HepG2 (cell line): Measurements from ENCODE around the gene ZBED5. TPM values are rescaled to one million over a fixed set of nuclear protein-coding genes. Genes with fewer than 3 reads are reported as not detected.

ENCODE experiments used
- ATAC-seq: fragments of 200-7000 bp; cut with Tn5 transposase; 3 replicates; pipeline ENCODE4 v1.9.1; 2020; ENCODE audit warnings: mild to moderate bottlenecking, moderate library complexity
- BruUV-seq: library from RNA; stranded (reverse); fragments of 400-500 nt; replicated peaks from 2 replicates; lab custom pipeline; 2021; lab: Mats Ljungman, UMichigan
- CTCF ChIA-PET: fragments of 300-600 bp; formaldehyde crosslinking; extraction: SDS; loops from one replicate; lab custom pipeline; 2021; ENCODE audit warnings: low total read pairs, inconsistent platforms, low intra/inter-chr PET ratio; lab: Yijun Ruan, JAX
- POLR2A ChIA-PET: fragments of 350-600 bp; sonication (Branson Sonifier 250); formaldehyde crosslinking; loops from one replicate; lab custom pipeline; 2020; ENCODE audit warnings: antibody characterized with exemption, inconsistent platforms; lab: Yijun Ruan, JAX
- DNase-seq: peaks from one replicate; pipeline ENCODE4 v3.0.0-alpha.2; 2015; ENCODE audit warnings: low spot score
- FAIRE-seq: peaks from 3 replicates; lab custom pipeline; 2011; peaks lifted over from hg19 to GRCh38; lab: Jason Lieb, UNC
- H2AFZ ChIP-seq: one replicate; pipeline ENCODE4 v1.6.1; 2011; ENCODE audit warnings: low read length, inconsistent platforms
- H3K27ac ChIP-seq: fragments of 300-600 bp; 3 replicates; pipeline ENCODE4 v1.8.0; 2011; ENCODE audit warnings: mixed run types, mild to moderate bottlenecking, mixed read lengths, low read length, inconsistent platforms; ENCODE audit not compliant: insufficient read depth; ENCODE audit errors: extremely low read length
- H3K27me3 ChIP-seq, 2 experiments: fragments of 200-600 bp in 1 of 2; 2 replicates in 1 of 2; 3 replicates in 1 of 2; pipeline versions ENCODE4 v1.6.0 to v1.8.0; 2011; ENCODE audit warnings: low read length in 2 of 2, mild to moderate bottlenecking in 2 of 2, moderate library complexity in 2 of 2, inconsistent platforms in 1 of 2; ENCODE audit not compliant: insufficient read depth in 2 of 2, control insufficient read depth in 1 of 2
- H3K36me3 ChIP-seq, 2 experiments: fragments of 200-600 bp in 1 of 2; replicated peaks in 1 of 2; 2 replicates in 1 of 2; 3 replicates in 1 of 2; pipeline versions ENCODE4 v1.5.1 to v1.8.0; 2011; ENCODE audit warnings: low read length in 2 of 2, inconsistent platforms in 1 of 2; ENCODE audit not compliant: insufficient read depth in 2 of 2, control insufficient read depth in 1 of 2
- H3K4me1 ChIP-seq: 2 replicates; pipeline ENCODE4 v1.5.1; 2012; ENCODE audit warnings: low read length, inconsistent platforms; ENCODE audit not compliant: insufficient read depth
- H3K4me2 ChIP-seq: 2 replicates; pipeline ENCODE4 v1.6.0; 2011; ENCODE audit warnings: low read depth, low read length, inconsistent platforms
- H3K4me3 ChIP-seq, 3 experiments: fragments of 200-600 bp in 1 of 3; sonication (generic), shearing (Covaris generic) in 1 of 3; replicated peaks in 1 of 3; 2 replicates each; pipeline ENCODE4 v1.5.1; 2011 to 2016; ENCODE audit warnings: low read length in 3 of 3, inconsistent platforms in 2 of 3, low read depth in 2 of 3, mild to moderate bottlenecking in 2 of 3, control low read depth in 1 of 3, mixed read lengths in 1 of 3; ENCODE audit not compliant: insufficient read depth in 1 of 3
- H3K79me2 ChIP-seq: one replicate; pipeline ENCODE4 v1.6.1; 2011; ENCODE audit warnings: low read length, inconsistent platforms; ENCODE audit not compliant: insufficient read depth
- H3K9ac ChIP-seq: 2 replicates; pipeline ENCODE4 v1.6.0; 2011; ENCODE audit warnings: mild to moderate bottlenecking, low read depth, low read length, inconsistent platforms; ENCODE audit not compliant: insufficient read depth
- H3K9me3 ChIP-seq: 2 replicates; pipeline ENCODE4 v1.5.1; 2012; ENCODE audit warnings: mild to moderate bottlenecking, low read length
- H4K20me1 ChIP-seq: 2 replicates; pipeline ENCODE4 v1.6.0; 2011; ENCODE audit warnings: inconsistent platforms, mild to moderate bottlenecking, low read length, moderate library complexity; ENCODE audit not compliant: insufficient read depth
- IRF2 ChIP-seq: IDR thresholded peaks from 2 replicates; pipeline ENCODE4 v1.6.1; 2018; ENCODE audit warnings: missing genetic modification reagents, missing compliant biosample characterization
- PBX3 ChIP-seq: sonication (generic); formaldehyde crosslinking; IDR thresholded peaks from 2 replicates; pipeline ENCODE4 v1.8.1; 2023; ENCODE audit warnings: missing genetic modification reagents, inconsistent platforms, borderline replicate concordance
- RARA ChIP-seq: IDR thresholded peaks from 2 replicates; pipeline ENCODE4 v1.6.1; 2016; ENCODE audit warnings: missing genetic modification reagents, missing compliant biosample characterization
- RERE ChIP-seq: IDR thresholded peaks from 2 replicates; pipeline ENCODE4 v1.6.1; 2016; ENCODE audit warnings: low read depth, missing genetic modification reagents, missing compliant biosample characterization
- SRF ChIP-seq: IDR thresholded peaks from 2 replicates; pipeline ENCODE4 v1.6.1; 2011; ENCODE audit warnings: mild to moderate bottlenecking, low read depth, low read length, moderate library complexity
- ZFP37 ChIP-seq: sonication (generic); formaldehyde crosslinking; IDR thresholded peaks from 2 replicates; pipeline ENCODE4 v1.4.0; 2020; ENCODE audit warnings: missing genetic modification reagents, borderline replicate concordance
- ZNF605 ChIP-seq: sonication (generic); formaldehyde crosslinking; IDR thresholded peaks from 2 replicates; pipeline ENCODE4 v1.8.0; 2022; ENCODE audit warnings: mild to moderate bottlenecking, missing genetic modification reagents
- in situ Hi-C: cut with HindIII; loops from 2 replicates; pipeline ENCODE4 v1.10.0; 2017; ENCODE audit warnings: low pct_unique_long_range_greater_than_20kb; ENCODE audit not compliant: extremely low pct_ligation_motif_present
- intact Hi-C: fragments of 100-400 bp; cut with micrococcal nuclease; formaldehyde crosslinking; loops from one replicate; pipeline ENCODE4 v1.10.0; 2022; ENCODE audit not compliant: unreplicated experiment
- polyA plus RNA-seq, 8 experiments: library from polyadenylated mRNA; depleted of rRNA in 3 of 8; stranded (reverse) in 7 of 8; unstranded in 1 of 8; fragments of >200 nt; fragmentation: Illumina TruSeq in 4 of 8; extraction: Trizol in 4 of 8; gene quantifications; 2 replicates each; pipeline versions ENCODE4 v1.2.1 to v1.2.3, GENCODE V29; 2011 to 2016; ENCODE audit warnings: low read depth in 4 of 8, missing spikeins in 1 of 8, mixed read lengths in 1 of 8; ENCODE audit not compliant: insufficient read depth in 1 of 8
- total RNA-seq, 5 experiments: library from RNA; depleted of rRNA; stranded (reverse); fragments of >200 nt; fragmentation: Illumina TruSeq; extraction: Trizol; gene quantifications; 2 replicates each; pipeline ENCODE4 v1.2.3, GENCODE V29; 2016; ENCODE audit warnings: low read depth in 1 of 5

ZBED5 gene
- total and polyA plus RNA-seq, 2 of the 13 experiments (the other 11 are each of a cell fraction or from before 2014, with no cell fraction given), result 18.2 to 38.6 TPM

- BruUV-seq, result no TSS peak
- ATAC-seq (no peak), FAIRE-seq (no peak), DNase-seq (no peak)
- peaks cover 14% of the 10 kb centered on the region for H3K4me1 ChIP-seq
- CTCF ChIA-PET, result no interaction called here
- in situ Hi-C loops, result no loop called here
- H2AFZ ChIP-seq, result no peak overlapping the region
- H3K4me2 ChIP-seq, result no peak overlapping the region
- no peak overlapping the region for H3K4me3 ChIP-seq
- intact Hi-C loops, result no loop called here
- TF ChIP-seq ZNF605 (no peak), PBX3 (CRISPR knock-in tag) (no peak), RERE (no peak), ZFP37 (CRISPR knock-in tag) (no peak), RARA (CRISPR knock-in tag) (no peak), SRF (no peak), IRF2 (CRISPR knock-in tag) (no peak)
- H3K79me2 ChIP-seq, result peaks cover 15% of the 10 kb centered on the region
- H3K9ac ChIP-seq, result no peak overlapping the region
- no peaks in the 10 kb centered on the region for H3K9me3 ChIP-seq
- H3K27me3 ChIP-seq, result no peaks in the 10 kb centered on the region; a peak in 1 of 5 replicates
- H3K36me3 ChIP-seq, result no peaks in the 10 kb centered on the region
- POLR2A ChIA-PET, result no interaction called here
- H4K20me1 ChIP-seq, result no peaks in the 10 kb centered on the region
- H3K27ac ChIP-seq, result no peak overlapping the region
These were observed 3.2 kb upstream of the ZBED5 start for GRCh38 chr11:10861047-10861446.
